GM12878 (cell line): ENCODE results near the gene ERVK3-1.

ENCODE experiments used
- BRCA1 ChIP-seq: IDR thresholded peaks from 2 replicates; pipeline ENCODE4 v1.6.1; 2011; ENCODE audit warnings: low read depth, low read length, improper control_type of control experiment
- CTCF ChIP-seq, 3 experiments: IDR thresholded peaks in 2 of 3; conservative IDR thresholded peaks in 1 of 3; 2 replicates each; pipeline ENCODE4 v1.5.1; 2011; ENCODE audit warnings: low read depth in 3 of 3, low read length in 3 of 3, mild to moderate bottlenecking in 3 of 3, control low read depth in 2 of 3, moderate library complexity in 2 of 3, inconsistent platforms in 1 of 3, mixed read lengths in 1 of 3; ENCODE audit not compliant: control insufficient read depth in 2 of 3, insufficient read depth in 1 of 3; ENCODE audit errors: extremely low read depth in 1 of 3
- EGR1 ChIP-seq, 2 experiments: IDR thresholded peaks; 1 replicate in 1 of 2; 2 replicates in 1 of 2; pipeline ENCODE4 v1.6.1; 2011 to 2012; ENCODE audit warnings: low read depth in 2 of 2, low read length in 2 of 2, borderline replicate concordance in 1 of 2, mild to moderate bottlenecking in 1 of 2, moderate library complexity in 1 of 2
- EP300 ChIP-seq, 2 experiments: fragments of 150-350 bp in 1 of 2; IDR thresholded peaks; 2 replicates each; pipeline ENCODE4 v1.6.1; 2011 to 2012; ENCODE audit warnings: low read depth in 2 of 2, low read length in 2 of 2, borderline replicate concordance in 1 of 2, improper control_type of control experiment in 1 of 2, inconsistent platforms in 1 of 2; ENCODE audit not compliant: control insufficient read depth in 1 of 2
- POLR2AphosphoS5 ChIP-seq: IDR thresholded peaks from 2 replicates; pipeline ENCODE4 v1.6.1; 2011; ENCODE audit warnings: mild to moderate bottlenecking, low read length, inconsistent platforms
- TBL1XR1 ChIP-seq: IDR thresholded peaks from 2 replicates; pipeline ENCODE4 v1.6.1; 2012; ENCODE audit warnings: low read depth, low read length, improper control_type of control experiment
- ZNF622 ChIP-seq: fragments of 450-650 bp; IDR thresholded peaks from 2 replicates; pipeline ENCODE4 v1.6.1; 2017; ENCODE audit warnings: mild to moderate bottlenecking, inconsistent platforms
- ZZZ3 ChIP-seq: IDR thresholded peaks from 2 replicates; pipeline ENCODE4 v1.6.1; 2011; ENCODE audit warnings: low read depth; ENCODE audit not compliant: control insufficient read depth, insufficient read length

- TF ChIP-seq EGR1 (IDR thresholded peaks at IDR 0.05; ENCODE audit: borderline replicate concordance in 1 of 2, low read depth in 2 of 2, low read length in 2 of 2) (no peak), CTCF (IDR thresholded peaks at IDR 0.05 in 2 of 3, conservative IDR thresholded peaks at IDR 0.05 in 1 of 3; ENCODE audit: control insufficient read depth in 2 of 3, extremely low read depth in 1 of 3, insufficient read depth in 1 of 3, low read depth in 3 of 3, low read length in 3 of 3) (no peak), POLR2AphosphoS5 (no peak), EP300 (IDR thresholded peaks at IDR 0.05; ENCODE audit: borderline replicate concordance in 1 of 2, control insufficient read depth in 1 of 2, low read depth in 2 of 2, low read length in 2 of 2) (no peak), BRCA1 (no peak), ZZZ3 (no peak), TBL1XR1 (no peak), ZNF622 (no peak)
Measured at GRCh38 chr19:58291943-58292342, 13.2 kb upstream of the ERVK3-1 start.
